Fibroblast of the aortic adventitia (primary cell): ENCODE data around the gene MARCHF10. TPM values are rescaled to one million over a fixed set of nuclear protein-coding genes. Genes with fewer than 3 reads are reported as not detected.

Experiments used
- DNase-seq: peaks from one replicate; pipeline ENCODE4 v3.0.0-alpha.2; 2010; ENCODE audit warnings: low read depth
- H3K4me3 ChIP-seq: 2 replicates; pipeline ENCODE4 v1.5.1; 2011; ENCODE audit warnings: low read depth, mild to moderate bottlenecking, control low read depth, low read length, moderate library complexity
- total RNA-seq: library from RNA; depleted of rRNA; stranded (reverse); fragments of >200 nt; gene quantifications from 2 replicates; pipeline ENCODE4 v1.2.3, GENCODE V29; 2012; ENCODE audit warnings: low replicate concordance
- TF ChIP-seq, protein P1 (sequence below): IDR thresholded peaks from 2 replicates; pipeline ENCODE4 v1.5.1; 2011; ENCODE audit warnings: mild to moderate bottlenecking, low read length, control low read depth, inconsistent platforms; ENCODE audit not compliant: insufficient read depth

Gene MARCHF10
- total RNA-seq, 1 donor: 0.09 TPM

- no peak for DNase-seq
- H3K4me3 ChIP-seq: no peak overlapping the region
- TF ChIP-seq, protein P1, sequence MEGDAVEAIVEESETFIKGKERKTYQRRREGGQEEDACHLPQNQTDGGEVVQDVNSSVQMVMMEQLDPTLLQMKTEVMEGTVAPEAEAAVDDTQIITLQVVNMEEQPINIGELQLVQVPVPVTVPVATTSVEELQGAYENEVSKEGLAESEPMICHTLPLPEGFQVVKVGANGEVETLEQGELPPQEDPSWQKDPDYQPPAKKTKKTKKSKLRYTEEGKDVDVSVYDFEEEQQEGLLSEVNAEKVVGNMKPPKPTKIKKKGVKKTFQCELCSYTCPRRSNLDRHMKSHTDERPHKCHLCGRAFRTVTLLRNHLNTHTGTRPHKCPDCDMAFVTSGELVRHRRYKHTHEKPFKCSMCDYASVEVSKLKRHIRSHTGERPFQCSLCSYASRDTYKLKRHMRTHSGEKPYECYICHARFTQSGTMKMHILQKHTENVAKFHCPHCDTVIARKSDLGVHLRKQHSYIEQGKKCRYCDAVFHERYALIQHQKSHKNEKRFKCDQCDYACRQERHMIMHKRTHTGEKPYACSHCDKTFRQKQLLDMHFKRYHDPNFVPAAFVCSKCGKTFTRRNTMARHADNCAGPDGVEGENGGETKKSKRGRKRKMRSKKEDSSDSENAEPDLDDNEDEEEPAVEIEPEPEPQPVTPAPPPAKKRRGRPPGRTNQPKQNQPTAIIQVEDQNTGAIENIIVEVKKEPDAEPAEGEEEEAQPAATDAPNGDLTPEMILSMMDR: no peak
Observed at GRCh38 chr17:62804822-62805221, 3.3 kb downstream of the MARCHF10 start.

- TF ChIP-seq, protein P1: no peak
- H3K4me3 ChIP-seq: no peak overlapping the region
- DNase-seq: no peak
Observed at GRCh38 chr17:62804025-62804424, 4.1 kb downstream of the MARCHF10 start.

- TF ChIP-seq, protein P1: no peak
- no peak overlapping the region for H3K4me3 ChIP-seq
- DNase-seq: no peak
Observed at GRCh38 chr17:62802561-62803205, 5.4 kb downstream of the MARCHF10 start.

DNA sequence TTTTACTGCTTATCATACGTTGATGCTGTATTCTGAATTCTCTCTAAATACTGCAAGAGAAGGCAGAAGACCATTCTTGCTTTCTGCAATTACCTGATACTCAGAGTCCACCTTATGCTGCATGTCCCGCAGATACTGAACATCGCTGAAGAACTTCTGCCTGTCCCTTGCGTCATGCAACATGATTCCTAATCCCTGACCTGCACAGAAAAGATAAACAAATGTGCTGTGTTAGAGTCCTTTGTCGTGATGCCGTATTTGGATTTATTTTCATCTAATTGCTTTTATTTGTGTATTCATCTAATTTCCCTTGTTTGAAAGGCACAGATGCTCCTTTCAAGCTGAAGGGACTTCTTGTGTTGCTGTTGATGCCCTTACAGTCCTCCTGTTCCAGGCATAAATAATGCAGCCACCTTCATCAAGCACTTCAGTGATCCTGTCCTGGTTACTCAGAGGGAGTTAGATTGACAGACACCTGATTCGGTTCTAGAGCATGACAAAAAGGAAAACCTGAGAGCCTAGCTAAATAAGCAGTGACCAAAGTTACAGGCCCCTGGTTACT lies 6.5 kb downstream of the MARCHF10 start:
- no peak for DNase-seq
- TF ChIP-seq, protein P1: no peak
- no peak overlapping the region for H3K4me3 ChIP-seq

GRCh38 chr17:62800585-62800984 lies 7.5 kb downstream of the MARCHF10 start:
- no peak overlapping the region for H3K4me3 ChIP-seq
- TF ChIP-seq, protein P1: no peak
- DNase-seq: no peak

- H3K4me3 ChIP-seq: no peak overlapping the region
- DNase-seq: no peak
- TF ChIP-seq, protein P1: no peak
Observed at GRCh38 chr17:62797959-62798358, 10.2 kb downstream of the MARCHF10 start.
